ENCODE measurements around the gene GRIFIN.
"Not testable (repeated sequence)": the region's sequence is repeated elsewhere in the genome, so short reads cannot be mapped to it uniquely, and the experiment has no call there.

Gene GRIFIN

GRCh38 chr7:2477447-2478398, 1.5 kb upstream of the GRIFIN start:
- DNase-seq, result peak; percentile 23

- DNase-seq, result no peak
Measured at GRCh38 chr7:2476776-2477446, 713 bp upstream of the GRIFIN start.

GRCh38 chr7:2475678-2476015, 551 bp downstream of the GRIFIN start:
- no peak for DNase-seq

GRCh38 chr7:2474813-2475677, 1.2 kb downstream of the GRIFIN start:
- DNase-seq, result no peak

GRCh38 chr7:2474224-2474623, 2.0 kb downstream of the GRIFIN start:
- no peak for DNase-seq

GRCh38 chr7:2473496-2474180, 2.6 kb downstream of the GRIFIN start:
- DNase-seq, result no peak

GRCh38 chr7:2472739-2473138, 3.5 kb downstream of the GRIFIN start:
- no peak for DNase-seq

GRCh38 chr7:2471396-2471795, 4.8 kb downstream of the GRIFIN start:
- DNase-seq, result no peak

- no peak for DNase-seq
Measured at GRCh38 chr7:2471022-2471329, 5.2 kb downstream of the GRIFIN start.

GRCh38 chr7:2470204-2471021, 5.8 kb downstream of the GRIFIN start:
- DNase-seq, result no peak

GRCh38 chr7:2469460-2470203, 6.6 kb downstream of the GRIFIN start:
- not testable (repeated sequence) for DNase-seq

- no peak for DNase-seq
Measured at GRCh38 chr7:2468227-2468626, 8.0 kb downstream of the GRIFIN start.

GRCh38 chr7:2466675-2467074, 9.5 kb downstream of the GRIFIN start:
- DNase-seq, result no peak

- DNase-seq, result no peak
Measured at GRCh38 chr7:2465928-2466327, 10.3 kb downstream of the GRIFIN start.

GRCh38 chr7:2462731-2463130, 13.5 kb downstream of the GRIFIN start:
- DNase-seq, result no peak

- DNase-seq, result no peak
Measured at GRCh38 chr7:2461268-2462026, 14.8 kb downstream of the GRIFIN start.

- DNase-seq, result no peak
Measured at GRCh38 chr7:2460641-2461040, 15.6 kb downstream of the GRIFIN start.

GRCh38 chr7:2460188-2460587, 16.0 kb downstream of the GRIFIN start:
- DNase-seq, result no peak

- no peak for DNase-seq
Measured at GRCh38 chr7:2459674-2460073, 16.5 kb downstream of the GRIFIN start.

- not testable (repeated sequence) for DNase-seq
Measured at GRCh38 chr7:2453849-2454248, 22.3 kb downstream of the GRIFIN start.
